Hindlimb muscle (tissue), 1 donor: Measurements from ENCODE around the gene SLC16A10. TPM values are rescaled to one million over a fixed set of nuclear protein-coding genes. Genes with fewer than 3 reads are reported as not detected.
"Not testable (repeated sequence)": the region's sequence is repeated elsewhere in the genome, so short reads cannot be mapped to it uniquely, and the experiment has no call there.

Experiments used
- DNase-seq: peaks from one replicate; pipeline ENCODE4 v3.0.0-alpha.2; 2013
- polyA plus RNA-seq: library from polyadenylated mRNA; unstranded; fragments of 120-200 nt; gene quantifications from one replicate; pipeline ENCODE4 v1.2.1, GENCODE V29; 2013; ENCODE audit not compliant: insufficient read length

The SLC16A10 gene
- 7.6 TPM for polyA plus RNA-seq

DNA sequence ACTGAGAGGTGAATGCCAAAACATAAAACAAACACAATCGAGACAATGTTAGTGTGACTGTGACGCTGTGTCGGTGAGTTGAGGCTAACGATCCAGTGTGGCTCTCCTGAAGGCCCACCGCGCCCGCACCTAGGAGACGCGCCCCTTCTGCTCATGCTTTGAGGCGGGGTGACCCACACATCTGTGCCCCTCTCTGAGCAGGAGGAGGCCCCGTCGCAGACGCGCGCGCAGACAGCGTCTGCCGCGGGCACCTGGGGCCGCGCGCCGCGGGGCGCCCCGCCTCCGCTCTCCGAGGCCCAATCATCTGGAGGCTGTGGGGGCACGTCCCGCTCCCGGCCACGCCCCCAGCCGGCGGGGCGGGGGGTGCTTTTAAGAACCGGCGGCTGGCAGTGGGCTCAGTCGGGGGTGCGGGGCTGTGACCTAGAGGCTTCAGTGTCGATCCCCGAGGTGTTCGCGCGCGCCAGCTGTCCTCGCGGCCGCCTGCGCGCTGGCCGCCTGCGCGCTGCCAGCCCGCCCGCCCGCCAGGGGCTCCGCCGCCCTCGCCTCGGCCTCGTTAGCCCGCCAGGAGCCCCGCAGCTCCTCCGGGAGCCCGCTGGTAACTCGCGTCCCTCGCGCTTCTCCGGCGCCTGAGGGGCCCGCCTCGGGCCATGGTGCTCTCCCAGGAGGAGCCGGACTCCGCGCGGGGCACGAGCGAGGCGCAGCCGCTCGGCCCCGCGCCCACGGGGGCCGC is at the start of gene SLC16A10:
Gene SLC16A10 (plus strand): TSS at position 398 of the 730 bp plus-strand sequence. CDS start 250 bp downstream, at position 648.
- peak; percentile 77 for DNase-seq

DNA sequence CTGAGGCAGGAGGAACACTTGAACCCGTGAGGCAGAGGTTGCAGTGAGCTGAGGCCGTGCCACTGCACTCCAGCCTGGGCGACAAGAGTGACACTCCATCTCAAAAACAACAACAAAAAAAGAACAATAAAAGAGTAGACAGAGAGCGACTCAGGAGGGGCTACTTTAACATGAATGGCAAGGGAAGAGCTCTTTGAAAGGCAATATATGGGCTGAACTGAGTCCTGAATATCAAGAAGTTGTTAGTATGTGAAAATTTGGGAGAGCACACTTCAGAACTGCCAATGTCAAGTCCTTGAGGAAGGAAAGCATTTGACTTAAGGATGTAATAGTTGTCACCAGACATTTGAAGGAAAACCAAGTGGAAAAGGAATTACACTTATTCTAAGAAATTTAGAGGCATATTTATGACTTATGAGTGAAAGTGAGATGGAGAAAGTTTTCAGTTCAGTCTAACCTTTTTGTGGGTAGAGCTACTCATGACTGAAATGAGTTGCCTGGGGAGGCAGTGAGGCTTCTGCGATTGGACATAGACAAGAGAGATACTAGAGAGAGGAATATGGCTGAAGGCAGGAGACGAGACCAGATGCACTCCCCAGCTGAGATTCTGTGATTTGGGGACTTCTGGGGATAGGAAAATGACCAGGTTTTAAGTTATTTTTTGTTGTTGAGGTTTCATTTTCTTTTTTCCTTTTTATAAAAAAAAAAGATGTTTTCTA is 48.6 kb upstream of the SLC16A10 start:
- no peak for DNase-seq

- no peak for DNase-seq
These were observed 45.4 kb upstream of the SLC16A10 start for GRCh38 chr6:111041917-111042316.

DNA sequence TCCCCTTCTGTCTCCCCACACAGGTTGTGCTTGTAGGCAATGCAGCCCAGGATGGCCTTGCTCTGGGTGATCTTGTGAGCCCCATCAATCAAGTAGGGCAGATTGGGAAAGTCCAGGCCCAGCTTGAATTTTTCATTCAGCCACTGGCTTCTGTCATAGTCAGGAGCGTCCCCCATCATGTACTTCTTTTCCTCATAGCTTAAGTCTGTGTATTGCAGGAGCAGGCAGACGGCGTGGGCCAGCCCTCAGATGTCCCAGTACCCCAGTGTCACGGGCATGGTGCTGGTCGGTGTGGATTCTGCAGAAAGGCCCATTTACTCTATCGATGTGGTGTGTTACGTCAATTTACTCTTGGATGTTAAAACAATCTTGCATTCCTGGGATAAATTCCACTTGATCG is 40.1 kb upstream of the SLC16A10 start:
- no peak for DNase-seq

- DNase-seq: no peak
These were observed 36.9 kb upstream of the SLC16A10 start for GRCh38 chr6:111050261-111051023.

DNA sequence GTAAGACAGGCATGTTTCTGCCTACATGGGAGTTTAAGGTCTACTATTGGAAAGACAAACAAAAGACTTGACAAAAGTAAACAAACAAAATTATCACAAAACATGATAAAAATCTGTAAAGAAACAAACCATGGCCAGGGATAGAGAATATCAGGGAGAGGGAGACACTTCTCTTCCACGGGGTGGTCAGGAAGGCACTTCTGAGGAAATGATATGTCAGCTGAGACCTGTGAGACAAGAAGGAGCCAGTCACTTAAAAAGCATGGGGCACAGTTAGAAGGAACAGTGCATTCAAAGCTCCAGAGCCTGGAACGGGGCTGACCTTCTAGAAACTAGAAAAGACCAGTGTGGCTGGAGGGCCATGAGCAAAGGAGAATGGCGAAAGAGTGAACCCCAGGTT is 35.1 kb upstream of the SLC16A10 start:
- DNase-seq: no peak

GRCh38 chr6:111057074-111057752 is 30.1 kb upstream of the SLC16A10 start:
- no peak for DNase-seq

- no peak for DNase-seq
These were observed 25.8 kb upstream of the SLC16A10 start for GRCh38 chr6:111061508-111061907.

DNA sequence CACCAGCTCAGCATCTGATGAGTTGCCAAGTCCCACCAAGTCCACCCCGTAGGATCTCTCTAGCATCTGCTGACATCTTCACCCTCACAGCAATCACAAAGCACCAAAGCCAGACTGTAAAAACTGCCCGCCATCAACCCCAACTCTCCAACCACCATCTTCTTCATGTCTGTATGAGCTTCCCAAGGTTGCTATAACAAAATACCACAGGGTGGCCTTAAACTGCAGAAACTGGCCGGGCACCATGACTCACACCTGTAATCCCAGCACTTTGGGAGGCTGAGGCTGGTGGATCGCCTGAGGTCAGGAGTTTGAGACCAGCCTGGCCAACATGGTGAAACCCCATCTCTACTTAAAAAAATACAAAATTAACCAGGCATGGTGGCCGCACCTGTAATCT is 25.3 kb upstream of the SLC16A10 start:
- DNase-seq: not testable (repeated sequence)

GRCh38 chr6:111062860-111063259 is 24.4 kb upstream of the SLC16A10 start:
- DNase-seq: not testable (repeated sequence)

- no peak for DNase-seq
These were observed 19.0 kb upstream of the SLC16A10 start for GRCh38 chr6:111068109-111068865.

- DNase-seq: no peak
These were observed 18.5 kb upstream of the SLC16A10 start for GRCh38 chr6:111068866-111069234.

DNA sequence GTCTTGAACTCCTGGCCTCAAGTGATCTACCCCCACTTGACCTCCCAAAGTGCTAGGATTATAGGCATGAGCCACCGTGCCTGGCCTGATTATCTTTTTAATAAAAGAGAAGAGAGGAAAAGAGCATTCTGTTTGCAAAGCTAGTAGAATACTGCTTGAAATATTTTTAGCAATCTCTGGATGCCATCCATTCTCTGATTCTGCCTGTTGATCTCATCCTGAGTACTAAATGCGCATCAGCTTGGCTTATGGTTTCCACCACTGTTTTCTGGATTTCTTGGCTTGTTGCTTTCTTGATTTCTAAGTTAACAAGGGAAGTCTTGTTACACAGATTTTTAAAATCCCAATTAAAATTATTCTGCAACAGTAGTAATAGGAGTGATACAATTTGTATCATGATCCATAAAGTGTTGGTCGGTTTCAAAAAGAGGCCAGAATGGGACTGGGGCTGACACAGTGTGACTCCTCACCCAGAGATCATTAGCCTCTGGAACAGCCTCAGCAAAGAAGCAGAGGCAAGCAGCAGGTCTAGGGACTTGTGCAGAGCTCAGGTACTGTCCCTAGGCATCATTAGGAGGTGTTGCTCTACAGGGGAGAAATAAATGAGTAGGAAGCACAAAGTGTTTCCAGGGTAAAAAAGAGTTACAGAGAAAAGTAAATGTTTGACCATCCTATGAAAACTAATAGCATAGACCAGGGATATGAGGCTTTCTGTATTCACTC is 17.8 kb upstream of the SLC16A10 start:
- no peak for DNase-seq

- no peak for DNase-seq
These were observed 16.9 kb upstream of the SLC16A10 start for GRCh38 chr6:111070105-111071005.

DNA sequence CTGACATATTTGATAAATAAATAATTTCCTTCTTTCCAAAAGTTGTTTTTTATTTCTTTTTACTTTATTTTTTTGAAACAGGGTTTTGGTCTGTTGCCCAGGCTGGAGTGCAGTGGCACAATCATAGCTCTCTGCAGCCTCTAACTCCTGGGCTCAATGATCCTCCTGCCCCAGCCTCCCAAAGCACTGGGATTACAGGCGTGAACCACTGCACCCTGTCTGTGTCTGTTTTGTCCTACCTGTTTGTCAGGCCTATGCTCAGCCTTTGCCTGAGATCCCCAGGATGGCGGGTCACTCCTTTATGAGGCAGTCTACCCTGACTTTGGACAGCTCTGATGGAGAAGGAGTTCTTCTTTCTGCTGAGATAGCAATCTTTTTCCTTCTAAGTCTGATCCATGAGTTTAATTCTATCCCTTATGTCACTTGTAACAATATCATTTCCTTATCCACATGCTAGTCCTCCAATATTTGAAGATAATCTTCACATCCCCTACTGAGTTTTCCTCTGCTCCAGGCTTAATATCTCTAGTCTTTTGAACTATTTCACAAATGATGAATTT is 14.4 kb upstream of the SLC16A10 start:
- DNase-seq: no peak

DNA sequence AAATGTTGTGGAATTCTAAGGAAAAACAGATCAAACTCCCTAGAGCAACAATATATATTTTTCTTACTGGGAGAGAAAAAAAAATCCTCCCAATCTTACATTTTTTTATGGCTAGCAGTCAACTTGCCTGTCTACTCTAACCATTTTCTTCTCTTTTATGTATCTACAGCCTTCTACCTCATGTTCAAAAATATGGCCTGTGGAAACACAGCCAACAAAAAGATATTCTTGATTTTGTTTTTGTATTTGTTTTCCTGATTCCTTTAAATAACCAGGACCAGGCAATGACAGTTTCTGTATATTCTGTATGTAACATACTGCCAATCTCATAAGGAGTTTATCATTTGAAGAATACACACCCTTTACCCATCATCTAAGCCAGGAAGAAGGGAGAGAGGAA is 13.0 kb upstream of the SLC16A10 start:
- no peak for DNase-seq

DNA sequence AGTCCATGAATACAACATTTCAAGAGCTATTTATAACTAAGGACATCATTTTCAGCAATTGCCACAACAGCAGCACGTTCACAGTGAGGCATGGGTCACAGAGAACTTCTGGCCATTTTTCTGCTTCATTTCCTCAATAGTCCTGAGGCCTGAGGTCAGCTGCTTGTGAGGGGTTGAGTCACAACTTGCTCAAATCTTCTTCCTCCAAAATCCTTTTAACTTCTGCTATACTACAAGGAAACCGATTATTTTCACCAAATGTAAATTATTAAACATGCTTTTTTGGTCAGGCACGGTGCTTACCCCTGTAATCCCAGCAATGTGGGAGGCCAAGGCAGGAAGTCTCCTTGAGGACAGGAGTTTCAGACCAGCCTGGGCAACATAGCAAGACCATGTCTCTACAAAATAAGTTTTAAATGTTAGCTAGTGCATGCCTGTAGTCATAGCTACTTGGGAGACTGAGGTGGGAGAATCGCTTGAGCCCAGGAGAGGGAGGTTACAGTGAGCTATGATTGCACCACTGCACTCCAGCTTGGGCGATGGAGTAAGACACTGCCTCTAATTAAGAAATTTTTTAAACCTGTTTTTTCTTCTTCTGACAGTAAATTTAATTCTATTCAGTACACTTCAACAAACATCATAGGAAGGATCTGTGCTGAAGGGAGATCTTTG is 11.1 kb upstream of the SLC16A10 start:
- DNase-seq: no peak

GRCh38 chr6:111080698-111081097 is 6.6 kb upstream of the SLC16A10 start:
- DNase-seq: no peak

- no peak for DNase-seq
These were observed 618 bp upstream of the SLC16A10 start for GRCh38 chr6:111086685-111087084.
